Measurements from ENCODE around the gene SP2. TPM values are rescaled to one million over a fixed set of nuclear protein-coding genes. Genes with fewer than 3 reads are reported as not detected.

Gene SP2
- total RNA-seq, 4 donors from 2014 or later: 4.0 to 9.9 (median 9.2) TPM

DNA sequence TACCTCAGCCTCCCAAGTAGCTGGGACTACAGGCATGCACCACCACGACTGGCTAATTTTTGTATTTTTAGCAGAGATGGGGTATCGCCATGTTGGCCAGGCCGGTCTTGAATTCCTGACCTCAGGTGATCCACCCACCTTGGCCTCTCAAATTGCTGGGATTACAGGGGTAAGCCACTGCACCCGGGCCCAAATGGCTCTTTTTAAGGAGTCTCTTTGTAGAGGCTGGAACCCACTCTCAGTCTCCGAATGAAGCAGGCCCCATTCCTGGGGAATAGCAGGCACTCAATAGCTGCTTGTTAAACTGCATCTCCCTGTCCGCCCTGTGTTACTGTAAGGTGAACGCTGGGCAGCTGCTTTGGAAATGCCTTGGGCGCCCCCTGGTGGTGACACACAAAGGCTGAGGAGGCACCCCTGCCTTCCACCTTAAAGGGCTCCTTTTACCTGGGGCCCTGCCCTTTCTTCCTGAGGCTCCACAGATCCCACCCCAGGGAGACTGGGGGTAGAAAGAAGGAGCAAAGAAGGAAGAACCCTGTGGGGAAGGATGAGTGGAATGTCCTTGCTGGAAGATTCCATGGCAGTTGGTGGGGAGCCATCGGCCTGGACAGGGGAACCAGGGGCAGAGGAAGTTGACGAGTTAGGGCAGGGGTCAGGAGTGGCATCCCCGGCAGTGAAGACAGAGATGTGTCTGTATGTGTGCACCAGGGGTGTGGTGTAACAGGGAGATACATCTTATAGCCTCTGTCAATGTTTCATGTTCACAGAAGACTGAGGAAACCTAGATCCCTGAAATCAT lies 6.1 kb upstream of the SP2 start:
- 46 to 69% methylated on average over 5 to 8 of the region's 11 CpGs for WGBS, 2 donors
- no peak overlapping the region for H3K27ac ChIP-seq
- intact Hi-C loops (cut with DNase I): loop anchor here (2.0 kb wide), 1 partner anchor 49 kb away; the partner anchor contains the start of gene SCRN2
- peak; percentile 49 for DNase-seq
- H3K4me3 ChIP-seq: no peak overlapping the region
- H3K36me3 ChIP-seq: no peaks in the 10 kb centered on the region
- peaks cover 10 to 44% (median 14%) of the 10 kb centered on the region in 3 donors for H3K4me1 ChIP-seq
- no peaks in the 10 kb centered on the region for H3K27me3 ChIP-seq
- peak; percentile 85 to 99 (median 98) for TF ChIP-seq CTCF (IDR thresholded peaks at IDR 0.05)
- no peak for TF ChIP-seq POLR2A (IDR thresholded peaks at IDR 0.05)
- no peaks in the 10 kb centered on the region for H3K9me3 ChIP-seq

DNA sequence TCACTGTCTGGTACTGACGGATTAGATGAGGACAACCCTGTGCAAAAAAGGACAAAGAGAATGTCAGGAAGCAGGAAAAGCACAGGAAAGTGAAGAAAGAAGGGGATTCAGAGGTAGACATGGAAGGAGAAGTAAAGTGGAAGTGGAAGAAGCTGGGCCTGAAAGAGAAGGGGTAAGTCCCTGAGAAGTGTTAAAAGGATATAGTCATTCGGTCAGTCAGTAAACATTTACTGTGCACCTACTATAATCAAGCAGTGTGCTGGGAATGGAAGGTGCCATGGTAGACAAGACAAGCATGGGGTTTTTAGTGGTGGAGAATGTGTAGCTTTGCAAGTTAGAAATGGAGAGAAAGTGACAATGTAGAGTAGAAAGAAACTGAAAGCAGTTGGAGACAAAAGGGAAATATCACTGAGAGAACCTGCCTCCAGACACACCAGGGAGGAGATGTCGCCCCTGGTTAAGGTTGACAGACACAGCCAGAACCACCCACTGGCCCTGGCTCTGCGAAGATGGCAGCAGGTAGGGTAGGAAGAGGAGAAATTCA lies 4.4 kb upstream of the SP2 start:
- no peaks in the 10 kb centered on the region for H3K36me3 ChIP-seq
- no peaks in the 10 kb centered on the region for H3K9me3 ChIP-seq
- peaks cover 7 to 34% (median 10%) of the 10 kb centered on the region in 3 donors for H3K4me1 ChIP-seq
- no peak overlapping the region for H3K4me3 ChIP-seq
- TF ChIP-seq POLR2A (IDR thresholded peaks at IDR 0.05) (no peak), CTCF (IDR thresholded peaks at IDR 0.05) (no peak)
- intact Hi-C loops (cut with DNase I): loop anchor here (2.0 kb wide), 1 partner anchor 51 kb away; the partner anchor contains the start of gene SCRN2
- DNase-seq: no peak
- no peak overlapping the region for H3K27ac ChIP-seq
- WGBS, 2 donors: 80 to 82% methylated on average over 3 to 4 of the region's 4 CpGs
- H3K27me3 ChIP-seq: no peaks in the 10 kb centered on the region

GRCh38 chr17:47894498-47895346 lies 1.3 kb upstream of the SP2 start:
- no peaks in the 10 kb centered on the region for H3K9me3 ChIP-seq
- 35 to 38% methylated on average over 9 to 11 of the region's 11 CpGs for WGBS, 2 donors
- no peaks in the 10 kb centered on the region for H3K27me3 ChIP-seq
- H3K36me3 ChIP-seq: peaks cover 0 to 10% (median 0%) of the 10 kb centered on the region in 3 donors
- TF ChIP-seq POLR2A (IDR thresholded peaks at IDR 0.05) (no peak), CTCF (IDR thresholded peaks at IDR 0.05) (no peak)
- DNase-seq: no peak
- H3K4me1 ChIP-seq: peaks cover 17 to 58% (median 22%) of the 10 kb centered on the region in 3 donors
- peak overlapping the region; percentile 74 to 88 (median 78) for H3K4me3 ChIP-seq
- H3K27ac ChIP-seq: peak overlapping the region; percentile 95 to 99 (median 96)
- intact Hi-C loops (cut with DNase I): loop anchor here (5.0 kb wide), 1 partner anchor 48 kb away; the partner anchor contains the start of gene PNPO

- Histone ChIP-seq H3K27ac (peak overlapping the region; percentile 95 to 99 (median 96)), H3K4me3 (peak overlapping the region; percentile 74 to 88 (median 78)), H3K27me3 (no peaks in the 10 kb centered on the region), H3K4me1 (peaks cover 17 to 58% (median 22%) of the 10 kb centered on the region in 3 donors), H3K9me3 (no peaks in the 10 kb centered on the region), H3K36me3 (peaks cover 0 to 17% (median 0%) of the 10 kb centered on the region in 3 donors)
- 0 to 3% methylated on average over 22 to 23 of the region's 25 CpGs for WGBS, 2 donors
- no peak for DNase-seq
- TF ChIP-seq POLR2A (IDR thresholded peaks at IDR 0.05) (peak in 3 of 4 donors; percentile 88 to 93 (median 93)), CTCF (IDR thresholded peaks at IDR 0.05) (peak in 1 of 6 experiments; percentile 3)
- intact Hi-C loops (cut with DNase I): loop anchor here (5.0 kb wide), 1 partner anchor 47 kb away; the partner anchor contains the start of gene PNPO
Observed at GRCh38 chr17:47895347-47895855, 635 bp upstream of the SP2 start.

Measured in esophagus squamous epithelium (tissue), 5 donors.